K562 treated with DMSO at 1 percent for 4 hours (cell line): Measurements from ENCODE around the gene ZNF433. TPM values are rescaled to one million over a fixed set of nuclear protein-coding genes. Genes with fewer than 3 reads are reported as not detected.

Source experiments
- total RNA-seq: library from RNA; unstranded; fragments of 300-600 nt; gene quantifications from 2 replicates; pipeline ENCODE4 v1.2.3, GENCODE V29; 2022; ENCODE audit not compliant: insufficient read depth

Gene ZNF433
- total RNA-seq = 1.7 and 2.3 TPM in 2 replicates

DNA sequence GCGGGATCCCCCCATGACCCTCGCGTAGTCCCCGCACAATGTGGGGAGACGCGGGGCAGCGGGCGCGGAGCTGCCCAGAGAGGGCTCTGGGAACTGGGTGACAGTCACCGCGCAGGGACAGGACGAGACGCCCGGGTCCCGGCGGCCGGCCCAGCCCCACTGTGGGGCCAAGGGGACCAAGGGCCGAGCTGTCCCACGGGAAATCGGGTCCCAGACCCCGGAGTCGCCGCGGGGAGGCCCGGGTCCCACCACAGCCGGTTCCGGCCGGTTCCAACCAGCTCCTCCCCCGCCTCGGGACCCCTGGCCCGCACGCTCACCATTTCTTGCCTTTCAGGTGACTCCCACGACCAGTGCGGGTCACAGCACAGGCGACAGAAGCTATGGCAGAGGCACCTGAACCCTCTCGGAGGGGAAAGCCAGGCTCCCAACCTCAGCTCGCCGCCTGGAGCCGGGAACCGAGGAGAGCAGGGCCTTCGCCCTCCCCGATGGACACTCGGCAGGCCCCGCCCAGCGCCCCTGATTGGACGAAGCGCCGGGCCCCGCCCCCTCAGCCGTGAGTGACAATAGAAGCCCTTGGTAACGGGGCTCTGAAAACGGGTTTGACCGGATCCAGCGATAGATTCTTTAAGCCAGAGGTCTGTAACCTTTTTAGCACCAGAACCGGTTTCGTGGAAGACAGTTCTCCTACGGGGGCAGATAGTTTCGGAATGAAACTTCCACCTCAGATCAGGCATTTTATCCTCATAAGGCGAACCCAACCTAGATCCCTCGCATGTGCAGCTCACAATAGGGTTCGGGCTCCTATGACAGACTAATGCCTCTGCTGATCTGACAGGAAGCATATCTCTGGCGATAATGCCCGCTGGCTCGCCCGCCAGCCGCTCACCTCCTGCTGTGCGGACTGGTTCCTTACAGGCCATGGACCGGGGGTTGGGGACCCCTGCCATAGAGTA is at the start of gene ZNF433:
TSS of gene ZNF433 (minus strand) at position 460 of the 953 bp plus-strand sequence. CDS start at position 320, 140 bp downstream.

DNA sequence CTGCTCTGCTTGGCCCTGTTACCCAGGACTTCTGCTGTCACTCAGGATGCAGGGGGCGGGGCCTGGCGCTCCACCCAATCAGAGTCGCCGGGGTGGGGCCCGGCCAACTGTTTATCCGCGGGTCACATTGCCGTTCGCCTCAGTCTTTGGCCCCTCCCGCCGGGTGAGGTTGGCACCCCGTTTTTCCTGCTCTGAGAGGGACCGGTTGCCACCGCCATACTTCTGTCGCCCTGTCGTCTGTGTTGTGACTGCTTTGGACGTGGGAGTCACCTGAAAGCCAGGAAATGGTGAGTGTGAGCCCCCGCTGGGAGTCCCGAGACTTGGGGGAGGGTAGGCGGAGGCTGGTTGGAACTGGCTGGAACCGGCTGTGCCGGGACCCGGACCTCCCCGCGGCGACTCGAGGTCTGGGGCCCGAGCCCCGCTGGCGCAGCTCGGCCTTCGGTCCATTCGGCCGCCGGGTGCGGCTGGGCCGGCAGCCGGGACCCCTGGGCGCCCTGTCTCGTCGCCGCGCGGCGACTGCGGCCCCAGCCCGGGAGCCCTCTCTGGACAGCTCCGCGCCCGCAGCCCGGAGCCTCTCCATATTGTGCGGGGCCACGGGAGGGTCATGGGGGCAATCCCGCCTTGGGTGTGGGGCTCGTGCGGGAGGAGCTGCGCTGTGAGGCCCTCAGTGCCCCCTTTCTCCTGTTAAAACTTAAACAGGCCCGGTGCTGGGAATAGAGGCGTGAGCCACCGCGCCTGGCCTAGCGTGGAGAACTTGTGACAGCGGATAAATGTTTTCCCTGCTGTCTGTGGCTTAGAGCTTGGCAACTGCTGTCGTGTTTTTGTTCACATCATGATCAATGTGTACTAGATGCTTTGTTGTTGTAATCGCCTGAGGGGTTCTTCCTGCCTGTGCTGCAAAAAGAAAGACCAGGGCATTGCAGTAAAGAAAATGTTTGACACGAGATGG is 29.4 kb upstream of the ZNF433 start, which contains the start of gene ZNF844:
TSS of gene ZNF844 (plus strand) at position 142 of the 949 bp plus-strand sequence. CDS start at position 285, 143 bp downstream.

DNA sequence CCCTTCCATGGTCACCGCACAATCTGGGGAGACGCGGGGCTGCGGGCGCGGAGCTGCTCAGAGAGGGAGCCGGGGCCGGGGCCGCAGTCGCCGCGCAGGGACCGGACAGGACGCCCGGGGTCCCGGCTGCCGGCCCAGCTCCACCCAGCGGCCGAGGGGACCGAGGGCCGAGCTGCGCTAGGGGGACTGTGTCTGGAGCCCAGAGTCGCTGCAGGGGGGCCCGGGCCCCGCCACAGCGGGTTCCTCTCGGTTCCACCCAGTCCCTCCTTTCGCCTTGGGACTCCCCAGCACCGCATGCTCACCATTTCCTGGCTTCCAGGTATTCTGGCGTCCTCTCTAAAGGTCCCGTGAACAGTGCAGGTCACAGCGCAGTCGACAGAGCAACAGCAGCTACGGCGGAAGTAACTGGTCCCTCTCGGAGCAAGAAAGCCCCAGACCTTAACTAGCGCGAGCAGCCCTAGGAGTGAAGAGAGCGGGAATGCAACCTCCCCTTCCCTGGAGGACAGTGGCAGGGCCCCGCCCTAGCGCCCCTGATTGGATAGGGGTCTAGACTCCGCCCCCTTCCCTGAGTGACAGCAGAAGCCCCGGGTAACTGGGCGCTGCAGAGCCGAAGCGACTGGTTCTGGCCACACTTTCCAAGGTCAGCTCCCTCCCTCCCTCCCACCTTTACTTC is 17.2 kb upstream of the ZNF433 start, which contains the start of gene ZNF878:
TSS of gene ZNF878 (minus strand) at position 465 of the 673 bp plus-strand sequence. CDS start at position 305, 160 bp downstream.

DNA sequence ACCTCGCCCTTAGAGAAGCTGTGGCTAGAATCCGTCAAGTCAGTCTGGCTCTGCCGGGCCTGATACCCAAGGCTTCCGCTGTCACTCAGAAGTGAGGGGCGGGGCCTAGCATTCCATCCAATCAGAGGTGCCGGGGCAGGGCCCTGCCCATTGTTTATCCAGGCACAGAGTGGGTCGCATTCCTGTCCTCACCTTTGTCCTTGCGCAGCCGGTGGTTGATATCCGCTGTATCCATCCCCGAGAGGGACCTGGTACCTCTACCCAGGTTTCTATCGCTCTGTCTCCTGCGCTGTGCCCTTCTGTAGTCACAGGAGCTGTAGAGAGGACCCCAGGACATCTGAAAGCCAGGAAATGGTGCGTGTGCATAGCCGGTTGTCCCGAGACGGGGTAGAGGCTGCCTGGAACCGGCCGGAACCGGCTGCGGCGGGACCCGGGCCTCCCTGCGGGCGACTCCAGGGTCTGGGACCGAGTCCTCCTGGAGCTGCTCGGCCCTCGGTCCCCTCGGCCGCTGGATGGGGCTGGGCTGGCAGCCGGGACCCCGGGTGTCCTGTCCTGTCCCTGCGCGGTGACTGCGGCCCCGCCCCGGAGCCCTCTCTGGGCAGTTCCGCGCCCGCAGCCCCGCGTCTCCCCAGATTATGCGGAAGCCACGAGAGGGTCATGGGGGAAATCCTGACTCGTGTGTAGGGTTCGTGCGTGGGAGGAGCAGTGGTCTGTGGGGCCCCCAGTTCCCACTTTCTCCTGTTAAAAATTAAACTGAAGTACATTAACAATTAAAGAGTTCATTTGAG is 70.4 kb downstream of the ZNF433 start, which contains the start of gene ZNF763:
TSS of gene ZNF763 (plus strand) at position 183 of the 788 bp plus-strand sequence. CDS start at position 352, 169 bp downstream.

Other genes with a start within 250 kb of the ZNF433 start
- gene ZNF491, start 237.2 kb downstream of the ZNF433 start, total RNA-seq = 0.33 TPM in 1 of 2 replicates, not detected in the other
- 6.1 and 7.3 TPM in 2 replicates for gene ZNF440, start 221.4 kb downstream of the ZNF433 start, total RNA-seq
- gene ZNF439, start 187.0 kb downstream of the ZNF433 start, total RNA-seq = 0.63 TPM in 1 of 2 replicates, not detected in the other
- 2.1 and 2.2 TPM in 2 replicates for gene ZNF69, start 147.9 kb downstream of the ZNF433 start, total RNA-seq
- gene ZNF700, start 110.6 kb downstream of the ZNF433 start, total RNA-seq = 4.5 and 6.6 TPM in 2 replicates
- gene ZNF763, start 70.6 kb downstream of the ZNF433 start, total RNA-seq = 0.23 TPM in 1 of 2 replicates, not detected in the other
- gene ZNF878, start 17.3 kb upstream of the ZNF433 start, total RNA-seq = 0.75 TPM in 1 of 2 replicates, not detected in the other
- gene ZNF844, start 29.1 kb upstream of the ZNF433 start, total RNA-seq = 0.69 and 1.8 TPM in 2 replicates
- 1.9 and 6.6 TPM in 2 replicates for gene ZNF20, start 104.7 kb upstream of the ZNF433 start, total RNA-seq
- not detected in 2 replicates for gene ZNF625, start 121.1 kb upstream of the ZNF433 start, total RNA-seq
- gene ZNF136, start 127.4 kb upstream of the ZNF433 start, total RNA-seq = 2.7 and 2.9 TPM in 2 replicates